Mammary epithelial cell (primary cell): ENCODE data around the gene CPNE5.

Experiments
- CTCF ChIP-seq, 2 donors: IDR thresholded peaks in 1 of 2; conservative IDR thresholded peaks in 1 of 2; 2 replicates each; pipeline ENCODE4 v1.5.1; 2011 to 2012; ENCODE audit warnings: inconsistent platforms in 2 of 2, low read length in 2 of 2, mild to moderate bottlenecking in 2 of 2, control low read depth in 1 of 2, low read depth in 1 of 2; ENCODE audit not compliant: insufficient read depth in 1 of 2; ENCODE audit errors: extremely low read depth in 1 of 2
- EZH2 ChIP-seq: IDR thresholded peaks from 2 replicates; pipeline ENCODE4 v1.6.1; 2012; ENCODE audit warnings: low read length, inconsistent platforms, borderline replicate concordance

GRCh38 chr6:36697481-36697903 is 141.8 kb downstream of the CPNE5 start, which contains the start of gene RAB44:
- no peak for TF ChIP-seq CTCF (conservative IDR thresholded peaks at IDR 0.05 in 1 of 2, IDR thresholded peaks at IDR 0.05 in 1 of 2; ENCODE audit: extremely low read depth in 1 of 2, insufficient read depth in 1 of 2, low read depth in 1 of 2, low read length in 2 of 2)
- no peak for TF ChIP-seq EZH2
